PC-3 (cell line): ENCODE data around the gene USP3. TPM values are rescaled to one million over a fixed set of nuclear protein-coding genes. Genes with fewer than 3 reads are reported as not detected.
A peak's percentile ranks its signal among the peaks of the same experiment; 100 is the strongest.

ENCODE experiments used
- ATAC-seq: fragments of 200-7000 bp; cut with Tn5 transposase; 2 replicates; pipeline ENCODE4 v1.9.1; 2020; ENCODE audit warnings: mild to moderate bottlenecking, moderate library complexity
- BruUV-seq: library from RNA; stranded (reverse); fragments of 400-500 nt; replicated peaks from 2 replicates; lab custom pipeline; 2021; lab: Mats Ljungman, UMichigan
- CTCF ChIA-PET: fragments of 300-600 bp; sonication (Branson Sonifier 250); formaldehyde crosslinking; loops from one replicate; lab custom pipeline; 2022; ENCODE audit warnings: antibody characterized with exemption; lab: Charles Lee
- POLR2A ChIA-PET: fragments of 300-600 bp; sonication (Branson Sonifier 250); formaldehyde crosslinking; loops from one replicate; lab custom pipeline; 2022; ENCODE audit warnings: antibody characterized with exemption; ENCODE audit not compliant: unreplicated experiment; lab: Charles Lee
- DNase-seq: peaks from one replicate; pipeline ENCODE4 v3.0.0-alpha.2; 2015
- H2AFZ ChIP-seq: fragments of 300-600 bp; sonication (generic); 2 replicates; pipeline ENCODE4 v1.6.0; 2016; ENCODE audit warnings: antibody characterized with exemption, low read length
- H3F3A ChIP-seq: fragments of 300-600 bp; sonication (generic); one replicate; pipeline ENCODE4 v1.6.0; 2017; ENCODE audit warnings: antibody characterized with exemption, low read length, control low read depth, mild to moderate bottlenecking; ENCODE audit not compliant: unreplicated experiment
- H3K27ac ChIP-seq: fragments of 300-600 bp; sonication (generic); 2 replicates; pipeline ENCODE4 v1.5.1; 2016; ENCODE audit warnings: mild to moderate bottlenecking, low read length
- H3K27me3 ChIP-seq: fragments of 300-600 bp; sonication (generic); 2 replicates; pipeline ENCODE4 v1.6.1; 2016; ENCODE audit warnings: low read length, mixed read lengths
- H3K36me3 ChIP-seq: fragments of 300-600 bp; sonication (generic); 2 replicates; pipeline ENCODE4 v1.6.1; 2016; ENCODE audit warnings: low read depth, mixed run types, low read length, mixed read lengths
- H3K4me1 ChIP-seq: fragments of 300-600 bp; sonication (generic); 2 replicates; pipeline ENCODE4 v1.5.1; 2016; ENCODE audit warnings: low read length; ENCODE audit not compliant: insufficient read depth
- H3K4me2 ChIP-seq: fragments of 300-600 bp; sonication (generic); 2 replicates; pipeline ENCODE4 v1.6.0; 2016; ENCODE audit warnings: low read length
- H3K4me3 ChIP-seq: fragments of 300-600 bp; sonication (generic); 2 replicates; pipeline ENCODE4 v1.5.1; 2016; ENCODE audit warnings: mild to moderate bottlenecking, low read length, mixed read lengths
- H3K79me2 ChIP-seq: fragments of 300-600 bp; sonication (generic); 2 replicates; pipeline ENCODE4 v1.6.1; 2017; ENCODE audit warnings: low read length, mixed read lengths
- H3K9ac ChIP-seq: fragments of 300-600 bp; sonication (generic); 2 replicates; pipeline ENCODE4 v1.6.0; 2016; ENCODE audit warnings: mild to moderate bottlenecking, low read length
- H3K9me2 ChIP-seq: fragments of 300-600 bp; sonication (generic); replicated peaks from 2 replicates; pipeline ENCODE4 v1.6.1; 2016; ENCODE audit warnings: mixed run types, low read length, mixed read lengths
- H3K9me3 ChIP-seq: fragments of 300-600 bp; sonication (generic); 2 replicates; pipeline ENCODE4 v1.6.1; 2016; ENCODE audit warnings: low read length, mixed read lengths
- H4K20me1 ChIP-seq: fragments of 300-600 bp; sonication (generic); 2 replicates; pipeline ENCODE4 v1.6.1; 2016; ENCODE audit warnings: low read length, mixed read lengths
- CTCF ChIP-seq: fragments of 300-600 bp; sonication (generic); conservative IDR thresholded peaks from 2 replicates; pipeline ENCODE4 v1.5.1; 2017; ENCODE audit warnings: antibody characterized with exemption, low read depth, mild to moderate bottlenecking, low read length
- EZH2 ChIP-seq: fragments of 300-600 bp; sonication (generic); IDR thresholded peaks from one replicate; pipeline ENCODE4 v1.6.1; 2017; ENCODE audit warnings: antibody characterized with exemption, mild to moderate bottlenecking, low read length; ENCODE audit not compliant: unreplicated experiment
- EZH2phosphoT487 ChIP-seq: fragments of 300-600 bp; sonication (generic); IDR thresholded peaks from 2 replicates; pipeline ENCODE4 v1.6.1; 2018; ENCODE audit warnings: mild to moderate bottlenecking, antibody characterized with exemption, low read length, borderline replicate concordance
- intact Hi-C: fragments of 100-400 bp; cut with micrococcal nuclease; formaldehyde crosslinking; loops from 2 replicates; pipeline ENCODE4 v1.9.0; 2023
- total RNA-seq: library from RNA; depleted of rRNA; stranded (reverse); fragments of >200 nt; gene quantifications from 2 replicates; pipeline ENCODE4 v1.2.3, GENCODE V29; 2014

Gene USP3
- total RNA-seq, 1 experiment from 2014 or later, result 26.9 TPM

GRCh38 chr15:63478243-63478642, 26.1 kb upstream of the USP3 start:
- Histone ChIP-seq H3K9me2 (no peaks in the 10 kb centered on the region), H3K27ac (no peak overlapping the region), H3K36me3 (no peaks in the 10 kb centered on the region), H3K4me1 (peaks cover 25% of the 10 kb centered on the region; the same call in 1 of the 2 replicates), H3K9ac (no peak overlapping the region), H3K4me2 (no peak overlapping the region), H3K9me3 (no peaks in the 10 kb centered on the region), H4K20me1 (no peaks in the 10 kb centered on the region), H3K27me3 (no peaks in the 10 kb centered on the region), H3K4me3 (no peak overlapping the region), H2AFZ (no peak overlapping the region), H3K79me2 (no peaks in the 10 kb centered on the region), H3F3A (no peaks in the 10 kb centered on the region)
- POLR2A ChIA-PET, result no interaction called here
- TF ChIP-seq CTCF (no peak), EZH2phosphoT487 (no peak), EZH2 (no peak)
- no peak for ATAC-seq
- DNase-seq, result no peak
- intact Hi-C loops, result no loop called here
- CTCF ChIA-PET, result no interaction called here
- no TSS peak for BruUV-seq

- Histone ChIP-seq H2AFZ (no peak overlapping the region), H3K27me3 (no peaks in the 10 kb centered on the region), H3K4me2 (no peak overlapping the region), H3K9me2 (no peaks in the 10 kb centered on the region), H3K9ac (no peak overlapping the region), H3K79me2 (no peaks in the 10 kb centered on the region), H3K36me3 (no peaks in the 10 kb centered on the region), H3K9me3 (no peaks in the 10 kb centered on the region), H3F3A (no peaks in the 10 kb centered on the region), H3K4me3 (no peak overlapping the region), H4K20me1 (no peaks in the 10 kb centered on the region), H3K4me1 (peaks cover 24% of the 10 kb centered on the region), H3K27ac (peak overlapping the region; percentile 13; the same call in 1 of the 2 replicates)
- intact Hi-C loops, result no loop called here
- no peak for TF ChIP-seq EZH2phosphoT487
- TF ChIP-seq CTCF, result no peak
- no peak for TF ChIP-seq EZH2
- ChIA-PET CTCF (interaction anchor here (1.0 kb wide), 1 partner anchor 14 kb away, joined by 4 read pairs; no protein-coding TSS in a partner anchor), POLR2A (no interaction called here)
- ATAC-seq, result no peak
- BruUV-seq, result no TSS peak
- no peak for DNase-seq
Observed at GRCh38 chr15:63480441-63480821, 24.0 kb upstream of the USP3 start.

GRCh38 chr15:63481105-63481810, 23.1 kb upstream of the USP3 start:
- peak overlapping the region; percentile 13; the same call in 1 of the 2 replicates for H3K27ac ChIP-seq
- no peaks in the 10 kb centered on the region for H3K9me2 ChIP-seq
- intact Hi-C loops, result no loop called here
- DNase-seq (peak; percentile 54), ATAC-seq (peak; percentile 50; the same call in 1 of the 2 replicates)
- H3K9me3 ChIP-seq, result no peaks in the 10 kb centered on the region
- no peaks in the 10 kb centered on the region for H3K79me2 ChIP-seq
- no peaks in the 10 kb centered on the region for H3F3A ChIP-seq
- no peaks in the 10 kb centered on the region for H3K27me3 ChIP-seq
- H3K4me1 ChIP-seq, result peaks cover 24% of the 10 kb centered on the region
- no peak overlapping the region for H3K9ac ChIP-seq
- TF ChIP-seq EZH2, result no peak
- no peak for TF ChIP-seq EZH2phosphoT487
- TF ChIP-seq CTCF, result no peak
- H3K4me3 ChIP-seq, result no peak overlapping the region
- ChIA-PET CTCF (interaction anchor here (1.0 kb wide), 1 partner anchor 15 kb away, joined by 4 read pairs; no protein-coding TSS in a partner anchor), POLR2A (no interaction called here)
- BruUV-seq, result no TSS peak
- no peak overlapping the region for H3K4me2 ChIP-seq
- H4K20me1 ChIP-seq, result no peaks in the 10 kb centered on the region
- no peak overlapping the region for H2AFZ ChIP-seq
- no peaks in the 10 kb centered on the region for H3K36me3 ChIP-seq
